GM12873 (cell line): Measurements from ENCODE around the gene TMX1.

Experiments used
- CTCF ChIP-seq: IDR thresholded peaks from 2 replicates; pipeline ENCODE4 v1.5.1; 2012; ENCODE audit warnings: low read depth, mild to moderate bottlenecking, moderate library complexity, low read length, control low read depth; ENCODE audit not compliant: insufficient read depth; ENCODE audit errors: missing control alignments

The TMX1 gene

GRCh38 chr14:51304941-51305340 is 64.9 kb downstream of the TMX1 start:
- TF ChIP-seq CTCF = no peak

GRCh38 chr14:51305751-51306150 is 65.7 kb downstream of the TMX1 start:
- no peak for TF ChIP-seq CTCF
